ENCODE data around the gene FGF14.

Gene FGF14

DNA sequence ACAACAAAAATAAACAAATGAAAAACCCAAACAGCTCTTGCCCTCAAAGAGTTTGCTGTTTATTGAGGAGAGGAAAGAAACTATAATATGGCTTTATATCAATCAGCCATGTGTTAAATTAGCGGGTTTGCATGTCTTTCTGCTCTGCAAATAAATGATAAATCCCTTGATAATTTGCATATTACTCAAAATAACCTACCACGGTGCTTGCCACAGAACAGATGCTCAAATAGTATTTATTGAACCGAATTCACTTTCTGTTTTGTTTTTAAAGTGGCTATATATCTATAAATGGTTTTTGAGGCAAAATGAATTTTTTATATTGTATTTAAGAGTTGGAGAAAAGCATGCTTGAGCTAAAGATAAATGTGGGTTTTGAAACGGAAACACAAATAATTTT, 521.3 kb downstream of the FGF14 start:
- no peaks in the 10 kb centered on the region for H3K79me2 ChIP-seq
- no peak overlapping the region for H3K27ac ChIP-seq
- no peaks in the 10 kb centered on the region for H3K9me3 ChIP-seq (ENCODE audit: control insufficient read depth, low read length)
- H3K36me3 ChIP-seq (ENCODE audit: control insufficient read depth, insufficient read depth, low read length): no peaks in the 10 kb centered on the region
- no peak overlapping the region for H3K4me2 ChIP-seq (ENCODE audit: low read length)
- no peak overlapping the region for H3K4me3 ChIP-seq (ENCODE audit: low read depth, low read length)
- H2AFZ ChIP-seq: no peak overlapping the region
- H3K9ac ChIP-seq: no peak overlapping the region
- H3K27me3 ChIP-seq (ENCODE audit: control insufficient read depth, insufficient read depth, low read length): no peaks in the 10 kb centered on the region
- no peaks in the 10 kb centered on the region for H3K4me1 ChIP-seq
- TF ChIP-seq, protein P1, sequence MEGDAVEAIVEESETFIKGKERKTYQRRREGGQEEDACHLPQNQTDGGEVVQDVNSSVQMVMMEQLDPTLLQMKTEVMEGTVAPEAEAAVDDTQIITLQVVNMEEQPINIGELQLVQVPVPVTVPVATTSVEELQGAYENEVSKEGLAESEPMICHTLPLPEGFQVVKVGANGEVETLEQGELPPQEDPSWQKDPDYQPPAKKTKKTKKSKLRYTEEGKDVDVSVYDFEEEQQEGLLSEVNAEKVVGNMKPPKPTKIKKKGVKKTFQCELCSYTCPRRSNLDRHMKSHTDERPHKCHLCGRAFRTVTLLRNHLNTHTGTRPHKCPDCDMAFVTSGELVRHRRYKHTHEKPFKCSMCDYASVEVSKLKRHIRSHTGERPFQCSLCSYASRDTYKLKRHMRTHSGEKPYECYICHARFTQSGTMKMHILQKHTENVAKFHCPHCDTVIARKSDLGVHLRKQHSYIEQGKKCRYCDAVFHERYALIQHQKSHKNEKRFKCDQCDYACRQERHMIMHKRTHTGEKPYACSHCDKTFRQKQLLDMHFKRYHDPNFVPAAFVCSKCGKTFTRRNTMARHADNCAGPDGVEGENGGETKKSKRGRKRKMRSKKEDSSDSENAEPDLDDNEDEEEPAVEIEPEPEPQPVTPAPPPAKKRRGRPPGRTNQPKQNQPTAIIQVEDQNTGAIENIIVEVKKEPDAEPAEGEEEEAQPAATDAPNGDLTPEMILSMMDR (IDR thresholded peaks at IDR 0.05): no peak

GRCh38 chr13:101876951-101877350, 524.9 kb downstream of the FGF14 start:
- H2AFZ ChIP-seq: no peak overlapping the region
- no peak overlapping the region for H3K9ac ChIP-seq
- H3K36me3 ChIP-seq (ENCODE audit: control insufficient read depth, insufficient read depth, low read length): no peaks in the 10 kb centered on the region
- H3K27ac ChIP-seq: no peak overlapping the region
- no peak overlapping the region for H3K4me2 ChIP-seq (ENCODE audit: low read length)
- H3K4me3 ChIP-seq (ENCODE audit: low read depth, low read length): no peak overlapping the region
- no peaks in the 10 kb centered on the region for H3K27me3 ChIP-seq (ENCODE audit: control insufficient read depth, insufficient read depth, low read length)
- no peaks in the 10 kb centered on the region for H3K4me1 ChIP-seq
- H3K79me2 ChIP-seq: no peaks in the 10 kb centered on the region
- no peaks in the 10 kb centered on the region for H3K9me3 ChIP-seq (ENCODE audit: control insufficient read depth, low read length)
- TF ChIP-seq, protein P1 (IDR thresholded peaks at IDR 0.05): no peak

GRCh38 chr13:101875717-101876393, 526.0 kb downstream of the FGF14 start:
- Histone ChIP-seq H3K4me3 (ENCODE audit: low read depth, low read length) (no peak overlapping the region), H3K27ac (no peak overlapping the region), H3K9ac (no peak overlapping the region), H3K27me3 (ENCODE audit: control insufficient read depth, insufficient read depth, low read length) (no peaks in the 10 kb centered on the region), H3K36me3 (ENCODE audit: control insufficient read depth, insufficient read depth, low read length) (no peaks in the 10 kb centered on the region), H3K4me1 (no peaks in the 10 kb centered on the region), H3K79me2 (no peaks in the 10 kb centered on the region), H2AFZ (no peak overlapping the region), H3K4me2 (ENCODE audit: low read length) (no peak overlapping the region), H3K9me3 (ENCODE audit: control insufficient read depth, low read length) (no peaks in the 10 kb centered on the region)
- TF ChIP-seq, protein P1 (IDR thresholded peaks at IDR 0.05): no peak

GRCh38 chr13:101875091-101875490, 526.8 kb downstream of the FGF14 start:
- Histone ChIP-seq H3K4me3 (ENCODE audit: low read depth, low read length) (no peak overlapping the region), H3K79me2 (no peaks in the 10 kb centered on the region), H3K4me1 (no peaks in the 10 kb centered on the region), H3K4me2 (ENCODE audit: low read length) (no peak overlapping the region), H3K36me3 (ENCODE audit: control insufficient read depth, insufficient read depth, low read length) (no peaks in the 10 kb centered on the region), H3K27me3 (ENCODE audit: control insufficient read depth, insufficient read depth, low read length) (no peaks in the 10 kb centered on the region), H3K9me3 (ENCODE audit: control insufficient read depth, low read length) (no peaks in the 10 kb centered on the region), H3K27ac (no peak overlapping the region), H2AFZ (no peak overlapping the region), H3K9ac (no peak overlapping the region)
- TF ChIP-seq, protein P1 (IDR thresholded peaks at IDR 0.05): no peak

GRCh38 chr13:101869553-101869952, 532.3 kb downstream of the FGF14 start:
- H3K4me2 ChIP-seq (ENCODE audit: low read length): no peak overlapping the region
- no peak overlapping the region for H3K27ac ChIP-seq
- H3K4me1 ChIP-seq: no peaks in the 10 kb centered on the region
- no peaks in the 10 kb centered on the region for H3K36me3 ChIP-seq (ENCODE audit: control insufficient read depth, insufficient read depth, low read length)
- H3K9me3 ChIP-seq (ENCODE audit: control insufficient read depth, low read length): no peaks in the 10 kb centered on the region
- no peaks in the 10 kb centered on the region for H3K27me3 ChIP-seq (ENCODE audit: control insufficient read depth, insufficient read depth, low read length)
- H3K4me3 ChIP-seq (ENCODE audit: low read depth, low read length): no peak overlapping the region
- H3K9ac ChIP-seq: no peak overlapping the region
- H2AFZ ChIP-seq: no peak overlapping the region
- TF ChIP-seq, protein P1 (IDR thresholded peaks at IDR 0.05): no peak
- H3K79me2 ChIP-seq: no peaks in the 10 kb centered on the region
